Activated CD4-positive, alpha-beta T cell treated with anti-CD3 and anti-CD28 coated beads for 36 hours (primary cell): ENCODE results near the gene XYLB. TPM values are rescaled to one million over a fixed set of nuclear protein-coding genes. Genes with fewer than 3 reads are reported as not detected.

ENCODE experiments used
- ATAC-seq: fragments of 200-7000 bp; cut with Tn5 transposase; one replicate; pipeline ENCODE4 v1.10.0; 2021; ENCODE audit warnings: mild to moderate bottlenecking, moderate library complexity
- CTCF ChIA-PET: fragments of 350-600 bp; sonication (Branson Sonifier 250); formaldehyde crosslinking; loops from one replicate; lab custom pipeline; 2021; ENCODE audit warnings: antibody characterized with exemption; lab: Charles Lee
- POLR2A ChIA-PET: fragments of 350-600 bp; sonication (Branson Sonifier 250); formaldehyde crosslinking; loops from one replicate; lab custom pipeline; 2021; ENCODE audit warnings: antibody characterized with exemption, inconsistent platforms; lab: Charles Lee
- DNase-seq: peaks from one replicate; pipeline ENCODE4 v3.0.0-alpha.2; 2020
- H3K27ac Mint-ChIP-seq: one replicate; pipeline ENCODE4 v1.8.0; 2021; ENCODE audit warnings: mixed read lengths
- H3K27me3 Mint-ChIP-seq: one replicate; pipeline ENCODE4 v1.8.0; 2021; ENCODE audit warnings: mixed read lengths
- H3K36me3 Mint-ChIP-seq: one replicate; pipeline ENCODE4 v1.8.0; 2021; ENCODE audit warnings: low read depth, mixed read lengths
- H3K4me1 Mint-ChIP-seq: one replicate; pipeline ENCODE4 v1.8.0; 2021; ENCODE audit warnings: mixed read lengths
- H3K4me3 Mint-ChIP-seq: one replicate; pipeline ENCODE4 v1.8.0; 2021; ENCODE audit warnings: mild to moderate bottlenecking, moderate library complexity, mixed read lengths
- H3K9me3 Mint-ChIP-seq: one replicate; pipeline ENCODE4 v1.8.0; 2021; ENCODE audit warnings: low read depth, mixed read lengths
- intact Hi-C, 2 experiments: fragments of 100-400 bp; cut with DNase I in 1 of 2; cut with micrococcal nuclease in 1 of 2; formaldehyde crosslinking; loops; one replicate each; pipeline versions ENCODE4 v1.14.2 to v1.15.1; 2022 to 2024; cut with DNase I, micrococcal nuclease
- total RNA-seq, 2 experiments: library from RNA; stranded (reverse); gene quantifications; one replicate each; pipeline ENCODE4 v1.2.3, GENCODE V29; 2021

Gene XYLB
- total RNA-seq, 2 experiments from 2014 or later: 5.0 to 5.3 TPM

- Mint-ChIP-seq H3K27me3 (no peaks in the 10 kb centered on the region), H3K36me3 (peaks cover 52% of the 10 kb centered on the region)
- CTCF ChIA-PET: no interaction called here
These were observed 32.7 kb downstream of the XYLB start for GRCh38 chr3:38379201-38379770.

GRCh38 chr3:38382506-38383080 lies 36.0 kb downstream of the XYLB start:
- peaks cover 62% of the 10 kb centered on the region for H3K36me3 Mint-ChIP-seq
- DNase-seq (no peak), ATAC-seq (no peak)
- H3K27me3 Mint-ChIP-seq: no peaks in the 10 kb centered on the region
- no peak overlapping the region for H3K27ac Mint-ChIP-seq
- H3K4me1 Mint-ChIP-seq: no peaks in the 10 kb centered on the region
- CTCF ChIA-PET: no interaction called here
- POLR2A ChIA-PET: no interaction called here
- intact Hi-C loops: no loop called here
- H3K4me3 Mint-ChIP-seq: no peak overlapping the region
- peaks cover 11% of the 10 kb centered on the region for H3K9me3 Mint-ChIP-seq

More at GRCh38 chr3:38379201-38379770, 32.7 kb downstream of the XYLB start:
- POLR2A ChIA-PET: no interaction called here
- DNase-seq (no peak), ATAC-seq (no peak)
- Mint-ChIP-seq H3K4me3 (no peak overlapping the region), H3K27ac (no peak overlapping the region), H3K9me3 (peaks cover 6% of the 10 kb centered on the region), H3K4me1 (peaks cover 9% of the 10 kb centered on the region)
- intact Hi-C loops: no loop called here

GRCh38 chr3:38383156-38383875 lies 36.7 kb downstream of the XYLB start:
- Mint-ChIP-seq H3K4me3 (no peak overlapping the region), H3K9me3 (peaks cover 14% of the 10 kb centered on the region), H3K27ac (no peak overlapping the region), H3K27me3 (no peaks in the 10 kb centered on the region), H3K36me3 (peaks cover 56% of the 10 kb centered on the region), H3K4me1 (no peaks in the 10 kb centered on the region)
- ATAC-seq (no peak), DNase-seq (no peak)
- ChIA-PET POLR2A (interaction anchor here (0.7 kb wide), 1 partner anchor 10 kb away, joined by 6 read pairs; no protein-coding TSS in a partner anchor), CTCF (no interaction called here)
- intact Hi-C loops: no loop called here

GRCh38 chr3:38386992-38387750 lies 40.6 kb downstream of the XYLB start:
- DNase-seq (no peak), ATAC-seq (no peak)
- ChIA-PET POLR2A (no interaction called here), CTCF (no interaction called here)
- no peak overlapping the region for H3K4me3 Mint-ChIP-seq
- H3K36me3 Mint-ChIP-seq: peaks cover 34% of the 10 kb centered on the region
- intact Hi-C loops: no loop called here
- H3K4me1 Mint-ChIP-seq: no peaks in the 10 kb centered on the region
- H3K27ac Mint-ChIP-seq: no peak overlapping the region
- H3K9me3 Mint-ChIP-seq: peaks cover 8% of the 10 kb centered on the region
- H3K27me3 Mint-ChIP-seq: no peaks in the 10 kb centered on the region

GRCh38 chr3:38387862-38388261 lies 41.3 kb downstream of the XYLB start:
- ATAC-seq (no peak), DNase-seq (no peak)
- H3K36me3 Mint-ChIP-seq: peaks cover 30% of the 10 kb centered on the region
- POLR2A ChIA-PET: no interaction called here
- no peak overlapping the region for H3K4me3 Mint-ChIP-seq
- CTCF ChIA-PET: interaction anchor here (0.6 kb wide), 1 partner anchor 682 kb away, joined by 3 read pairs; no protein-coding TSS in a partner anchor
- H3K9me3 Mint-ChIP-seq: peaks cover 8% of the 10 kb centered on the region
- no peak overlapping the region for H3K27ac Mint-ChIP-seq
- H3K4me1 Mint-ChIP-seq: no peaks in the 10 kb centered on the region
- intact Hi-C loops: no loop called here
- H3K27me3 Mint-ChIP-seq: no peaks in the 10 kb centered on the region

GRCh38 chr3:38392604-38393163 lies 46.1 kb downstream of the XYLB start:
- ChIA-PET POLR2A (no interaction called here), CTCF (no interaction called here)
- ATAC-seq (no peak), DNase-seq (no peak)
- Mint-ChIP-seq H3K4me3 (no peak overlapping the region), H3K36me3 (peaks cover 15% of the 10 kb centered on the region), H3K27ac (no peak overlapping the region), H3K9me3 (peaks cover 3% of the 10 kb centered on the region), H3K4me1 (no peaks in the 10 kb centered on the region), H3K27me3 (no peaks in the 10 kb centered on the region)
- intact Hi-C loops: no loop called here

GRCh38 chr3:38396239-38396638 lies 49.7 kb downstream of the XYLB start:
- Mint-ChIP-seq H3K4me1 (no peaks in the 10 kb centered on the region), H3K27me3 (no peaks in the 10 kb centered on the region), H3K4me3 (no peak overlapping the region), H3K9me3 (no peaks in the 10 kb centered on the region), H3K27ac (no peak overlapping the region), H3K36me3 (peaks cover 27% of the 10 kb centered on the region)
- POLR2A ChIA-PET: no interaction called here
- DNase-seq: no peak
- intact Hi-C loops: no loop called here
- CTCF ChIA-PET: interaction anchor here (0.6 to 0.9 kb wide), 2 partner anchors 100 to 632 kb away, joined by 3 to 4 read pairs; partner anchors contain the start of gene EXOG
- no peak for ATAC-seq

GRCh38 chr3:38396861-38397260 lies 50.3 kb downstream of the XYLB start:
- intact Hi-C loops: no loop called here
- peaks cover 28% of the 10 kb centered on the region for H3K36me3 Mint-ChIP-seq

GRCh38 chr3:38397320-38397719 lies 50.7 kb downstream of the XYLB start:
- no peak for ATAC-seq
- H3K4me1 Mint-ChIP-seq: no peaks in the 10 kb centered on the region
- POLR2A ChIA-PET: no interaction called here
- peak; percentile 27 for DNase-seq
- intact Hi-C loops: no loop called here
- H3K27ac Mint-ChIP-seq: no peak overlapping the region
- no peaks in the 10 kb centered on the region for H3K9me3 Mint-ChIP-seq
- peaks cover 31% of the 10 kb centered on the region for H3K36me3 Mint-ChIP-seq
- CTCF ChIA-PET: interaction anchor here (0.9 kb wide), 1 partner anchor 18 kb away, joined by 3 read pairs; no protein-coding TSS in a partner anchor
- no peak overlapping the region for H3K4me3 Mint-ChIP-seq
- H3K27me3 Mint-ChIP-seq: no peaks in the 10 kb centered on the region

More at GRCh38 chr3:38396861-38397260, 50.3 kb downstream of the XYLB start:
- Mint-ChIP-seq H3K27me3 (no peaks in the 10 kb centered on the region), H3K4me1 (no peaks in the 10 kb centered on the region), H3K9me3 (no peaks in the 10 kb centered on the region), H3K4me3 (no peak overlapping the region), H3K27ac (no peak overlapping the region)
- DNase-seq (no peak), ATAC-seq (no peak)
- CTCF ChIA-PET: interaction anchor here (0.9 kb wide), 1 partner anchor 18 kb away, joined by 3 read pairs; no protein-coding TSS in a partner anchor
- POLR2A ChIA-PET: no interaction called here

GRCh38 chr3:38401246-38401962 lies 54.8 kb downstream of the XYLB start:
- POLR2A ChIA-PET: no interaction called here
- intact Hi-C loops: no loop called here
- ATAC-seq: no peak

More at GRCh38 chr3:38401246-38401962, 54.8 kb downstream of the XYLB start:
- Mint-ChIP-seq H3K27ac (no peak overlapping the region), H3K4me3 (no peak overlapping the region), H3K4me1 (no peaks in the 10 kb centered on the region), H3K9me3 (peaks cover 2% of the 10 kb centered on the region), H3K36me3 (peaks cover 44% of the 10 kb centered on the region), H3K27me3 (no peaks in the 10 kb centered on the region)
- CTCF ChIA-PET: interaction anchor here (1.3 to 1.7 kb wide), 2 partner anchors 11 to 249 kb away, joined by 3 to 5 read pairs; no protein-coding TSS in a partner anchor
- no peak for DNase-seq
